Trophoblast cell (in vitro differentiated cells and primary cell): ENCODE data around the gene ANKRD55.

ENCODE experiments used
- DNase-seq, 2 donors: peaks; one replicate each; pipeline ENCODE4 v3.0.0-alpha.2; 2016
- H2AFZ ChIP-seq: 2 replicates; pipeline ENCODE4 v1.6.1; 2013; ENCODE audit warnings: low read length, moderate library complexity, mild to moderate bottlenecking; ENCODE audit not compliant: insufficient read depth, poor library complexity
- H2AK5ac ChIP-seq: 2 replicates; pipeline ENCODE4 v1.6.1; 2013; ENCODE audit warnings: mild to moderate bottlenecking, low read length
- H2BK120ac ChIP-seq: 2 replicates; pipeline ENCODE4 v1.6.1; 2013; ENCODE audit warnings: low read length, mild to moderate bottlenecking, moderate library complexity; ENCODE audit not compliant: insufficient read depth, poor library complexity
- H2BK12ac ChIP-seq: 2 replicates; pipeline ENCODE4 v1.6.1; 2013; ENCODE audit warnings: mild to moderate bottlenecking, low read length, moderate library complexity
- H2BK5ac ChIP-seq: 2 replicates; pipeline ENCODE4 v1.6.1; 2013; ENCODE audit warnings: low read length, low read depth, moderate library complexity, mild to moderate bottlenecking; ENCODE audit not compliant: poor library complexity
- H3K14ac ChIP-seq: 2 replicates; pipeline ENCODE4 v1.6.1; 2013; ENCODE audit warnings: mild to moderate bottlenecking, low read length
- H3K18ac ChIP-seq: 2 replicates; pipeline ENCODE4 v1.6.1; 2013; ENCODE audit warnings: mild to moderate bottlenecking, low read length
- H3K23ac ChIP-seq: 2 replicates; pipeline ENCODE4 v1.6.1; 2013; ENCODE audit warnings: low read length
- H3K27ac ChIP-seq: 2 replicates; pipeline ENCODE4 v1.5.1; 2013; ENCODE audit warnings: low read depth, mild to moderate bottlenecking, inconsistent platforms, low read length, moderate library complexity
- H3K27me3 ChIP-seq: 2 replicates; pipeline ENCODE4 v1.6.1; 2013; ENCODE audit warnings: inconsistent platforms, mild to moderate bottlenecking, low read length, moderate library complexity; ENCODE audit not compliant: insufficient read depth
- H3K36me3 ChIP-seq, 2 experiments: 1 replicate in 1 of 2; 2 replicates in 1 of 2; pipeline ENCODE4 v1.6.1; 2013; ENCODE audit warnings: low read length in 2 of 2, mild to moderate bottlenecking in 2 of 2, moderate library complexity in 1 of 2; ENCODE audit not compliant: insufficient read depth in 2 of 2, control insufficient read depth in 1 of 2
- H3K4ac ChIP-seq: 2 replicates; pipeline ENCODE4 v1.6.1; 2013; ENCODE audit warnings: low read depth, mild to moderate bottlenecking, low read length, moderate library complexity
- H3K4me1 ChIP-seq, 2 experiments: 1 replicate in 1 of 2; 2 replicates in 1 of 2; pipeline ENCODE4 v1.6.1; 2013; ENCODE audit warnings: low read length in 2 of 2, mild to moderate bottlenecking in 2 of 2, moderate library complexity in 1 of 2; ENCODE audit not compliant: insufficient read depth in 2 of 2, control insufficient read depth in 1 of 2
- H3K4me2 ChIP-seq: 2 replicates; pipeline ENCODE4 v1.6.1; 2013; ENCODE audit warnings: inconsistent platforms, mild to moderate bottlenecking, low read length, moderate library complexity
- H3K4me3 ChIP-seq: 2 replicates; pipeline ENCODE4 v1.5.1; 2013; ENCODE audit warnings: mild to moderate bottlenecking, low read depth, low read length, inconsistent platforms
- H3K79me1 ChIP-seq: one replicate; pipeline ENCODE4 v1.6.1; 2013; ENCODE audit warnings: low read length
- H3K79me2 ChIP-seq: 2 replicates; pipeline ENCODE4 v1.6.1; 2013; ENCODE audit warnings: low read length, mild to moderate bottlenecking; ENCODE audit not compliant: control insufficient read depth, insufficient read depth, poor library complexity
- H3K9ac ChIP-seq: 2 replicates; pipeline ENCODE4 v1.6.1; 2013; ENCODE audit warnings: mild to moderate bottlenecking, low read length
- H3K9me3 ChIP-seq: 2 replicates; pipeline ENCODE4 v1.6.1; 2013; ENCODE audit warnings: low read depth, mild to moderate bottlenecking, control low read depth, inconsistent platforms, low read length; ENCODE audit not compliant: insufficient read depth
- H4K12ac ChIP-seq: 2 replicates; pipeline ENCODE4 v1.6.1; 2013; ENCODE audit warnings: low read depth, mild to moderate bottlenecking, low read length, moderate library complexity
- H4K8ac ChIP-seq: 2 replicates; pipeline ENCODE4 v1.6.1; 2013; ENCODE audit warnings: low read depth, mild to moderate bottlenecking, low read length, moderate library complexity
- H4K91ac ChIP-seq: one replicate; pipeline ENCODE4 v1.6.1; 2013; ENCODE audit warnings: low read depth, mild to moderate bottlenecking, low read length, moderate library complexity
- WGBS: extraction: QIAGEN DNeasy Blood & Tissue Kit; methylation state at CpG from one replicate; pipeline ENCODE4 v1.1.7; 2013; ENCODE audit warnings: missing lambda C conversion rate; ENCODE audit not compliant: insufficient read length, insufficient coverage; ENCODE audit errors: extremely low coverage; 5-methylcytosine and 5-hydroxymethylcytosine counted together

ANKRD55 gene

DNA sequence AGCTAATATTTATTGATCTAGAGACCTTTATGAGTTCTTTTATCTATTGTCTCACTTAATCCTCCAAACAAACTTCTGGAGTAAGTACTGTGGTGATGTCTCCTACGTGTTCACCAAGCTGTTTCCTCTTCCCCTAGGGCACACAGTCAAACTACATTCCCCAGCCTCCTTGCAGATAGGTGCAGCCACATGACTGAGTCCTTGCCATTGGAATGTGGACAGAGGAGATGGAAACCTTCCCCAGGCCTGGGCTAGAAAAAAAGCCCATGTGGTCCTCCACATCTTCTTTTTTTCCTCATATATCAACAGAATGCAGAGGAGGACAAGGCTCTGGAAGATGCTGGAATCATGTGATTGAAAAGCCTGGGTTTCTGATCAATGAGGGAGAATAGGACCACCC lies 88.0 kb downstream of the ANKRD55 start:
- Histone ChIP-seq H2AFZ (no peak overlapping the region), H3K9ac (no peak overlapping the region), H3K4me2 (no peak overlapping the region), H3K14ac (no peak overlapping the region), H3K27ac (peak overlapping the region; percentile 38), H3K4me1 (peaks cover 0 to 2% of the 10 kb centered on the region in 2 experiments), H4K12ac (no peak overlapping the region), H4K8ac (no peak overlapping the region), H3K4ac (no peak overlapping the region), H3K9me3 (no peaks in the 10 kb centered on the region), H2BK12ac (no peak overlapping the region), H4K91ac (no peak overlapping the region), H2BK5ac (no peak overlapping the region), H3K27me3 (no peaks in the 10 kb centered on the region), H3K4me3 (no peak overlapping the region), H2BK120ac (no peak overlapping the region), H3K79me2 (no peaks in the 10 kb centered on the region), H3K23ac (no peak overlapping the region), H2AK5ac (no peak overlapping the region), H3K79me1 (peaks cover 1% of the 10 kb centered on the region), H3K18ac (no peak overlapping the region), H3K36me3 (no peaks in the 10 kb centered on the region)
- peak; percentile 78 to 90 for DNase-seq
- WGBS: no CpG with 5 or more reads among the region's 1 CpG

DNA sequence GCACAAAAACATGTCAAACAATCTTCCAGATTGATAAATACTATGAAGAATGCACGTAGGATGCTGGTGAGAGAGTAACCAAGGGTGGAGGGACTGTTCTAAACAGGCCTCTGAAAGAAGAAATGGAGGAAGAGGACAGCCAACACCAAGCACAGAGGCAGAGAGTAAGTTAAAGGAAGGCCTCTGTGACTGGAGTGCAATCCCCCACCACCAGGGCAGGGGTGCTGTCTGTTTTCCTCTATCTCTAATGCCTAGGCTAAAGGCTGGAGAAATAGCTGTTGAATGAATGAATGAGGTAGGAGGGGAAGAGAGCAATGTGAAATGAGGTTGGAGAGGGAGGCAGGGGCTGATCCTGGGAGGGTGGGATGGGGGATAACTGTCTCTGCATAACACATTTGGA lies 88.9 kb downstream of the ANKRD55 start:
- H4K12ac ChIP-seq: no peak overlapping the region
- H3K9me3 ChIP-seq: no peaks in the 10 kb centered on the region
- H3K23ac ChIP-seq: no peak overlapping the region
- no peak overlapping the region for H3K18ac ChIP-seq
- no peak overlapping the region for H2BK120ac ChIP-seq
- peak in 1 of 2 donors; percentile 29 for DNase-seq
- H3K79me1 ChIP-seq: peaks cover 1% of the 10 kb centered on the region
- no peak overlapping the region for H3K4ac ChIP-seq
- no peak overlapping the region for H3K14ac ChIP-seq
- H2BK5ac ChIP-seq: no peak overlapping the region
- H3K9ac ChIP-seq: no peak overlapping the region
- H3K36me3 ChIP-seq: no peaks in the 10 kb centered on the region
- no peak overlapping the region for H2AK5ac ChIP-seq
- H2AFZ ChIP-seq: no peak overlapping the region
- H3K4me1 ChIP-seq: peaks cover 0 to 2% of the 10 kb centered on the region in 2 experiments
- peak overlapping the region; percentile 1 for H4K91ac ChIP-seq
- no CpG with 5 or more reads among the region's 1 CpG for WGBS
- H4K8ac ChIP-seq: no peak overlapping the region
- H3K79me2 ChIP-seq: no peaks in the 10 kb centered on the region
- H3K27ac ChIP-seq: no peak overlapping the region
- no peak overlapping the region for H3K4me2 ChIP-seq
- H3K4me3 ChIP-seq: no peak overlapping the region
- no peak overlapping the region for H2BK12ac ChIP-seq
- H3K27me3 ChIP-seq: no peaks in the 10 kb centered on the region

DNA sequence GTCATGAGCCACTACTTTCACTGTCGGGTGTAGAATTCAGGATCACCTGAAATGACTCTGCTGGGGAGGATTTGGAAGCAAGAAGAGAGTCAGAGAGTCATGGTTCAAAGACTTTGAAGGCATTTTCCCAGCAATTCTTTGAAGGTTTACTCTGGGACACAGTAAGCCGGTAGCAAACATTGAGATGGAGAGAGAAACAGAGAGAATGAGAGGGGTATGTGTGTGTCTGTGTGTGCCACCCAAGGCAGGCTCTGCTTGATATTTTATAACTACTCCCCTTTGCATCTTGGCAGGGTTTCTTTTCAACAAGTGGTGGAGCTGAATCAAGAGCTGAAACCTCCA lies 89.8 kb downstream of the ANKRD55 start:
- Histone ChIP-seq H3K14ac (no peak overlapping the region), H4K8ac (no peak overlapping the region), H3K79me1 (peaks cover 1% of the 10 kb centered on the region), H3K4me1 (peaks cover 0 to 2% of the 10 kb centered on the region in 2 experiments), H2BK12ac (no peak overlapping the region), H3K9ac (no peak overlapping the region), H2AFZ (no peak overlapping the region), H3K4me2 (no peak overlapping the region), H4K12ac (no peak overlapping the region), H3K36me3 (no peaks in the 10 kb centered on the region), H3K18ac (no peak overlapping the region), H3K4me3 (no peak overlapping the region), H3K79me2 (no peaks in the 10 kb centered on the region), H2BK5ac (no peak overlapping the region), H3K4ac (no peak overlapping the region), H3K23ac (no peak overlapping the region), H3K9me3 (no peaks in the 10 kb centered on the region), H3K27ac (no peak overlapping the region), H4K91ac (no peak overlapping the region), H2BK120ac (no peak overlapping the region), H3K27me3 (no peaks in the 10 kb centered on the region), H2AK5ac (no peak overlapping the region)
- WGBS: no CpG with 5 or more reads among the region's 2 CpGs
- DNase-seq: no peak

DNA sequence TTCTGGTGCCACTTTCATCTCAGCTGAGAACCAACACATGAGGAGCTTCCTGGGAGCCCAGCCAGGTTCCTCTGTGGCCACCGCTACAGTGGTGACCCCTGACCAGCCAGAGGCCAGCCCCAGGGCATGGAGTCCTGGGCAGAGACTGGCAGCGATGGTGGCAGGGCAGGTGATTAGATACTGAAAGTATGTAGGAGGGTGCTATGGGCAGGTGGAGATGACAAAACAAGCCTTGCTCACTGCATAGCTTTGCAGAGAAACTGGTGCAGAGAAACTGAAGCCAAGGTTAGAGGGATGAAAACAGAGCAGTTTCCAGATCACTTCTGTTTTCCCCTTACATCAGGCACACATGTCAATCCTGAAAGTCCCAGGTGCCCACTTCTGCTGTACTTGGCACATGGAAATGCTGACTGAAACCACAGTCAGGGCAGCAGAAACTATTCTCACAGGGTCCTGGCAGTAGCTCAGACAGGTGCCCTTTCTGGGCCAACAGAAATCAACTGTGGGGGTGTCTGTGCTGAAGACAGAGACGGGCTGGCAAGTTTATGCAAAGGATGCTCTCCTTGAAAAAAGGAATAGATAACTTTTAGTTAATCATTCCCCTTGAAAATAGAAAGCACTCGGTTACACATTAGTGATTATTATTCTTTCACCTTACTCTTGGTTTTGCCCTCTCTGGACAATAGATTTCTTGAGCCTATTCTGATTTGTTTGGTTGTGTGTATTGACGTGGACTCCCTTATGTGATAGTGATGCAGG lies 90.3 kb downstream of the ANKRD55 start:
- H2AFZ ChIP-seq: no peak overlapping the region
- no peak overlapping the region for H2BK5ac ChIP-seq
- peaks cover 0 to under 1% of the 10 kb centered on the region in 2 experiments for H3K4me1 ChIP-seq
- peak overlapping the region; percentile 25 for H4K91ac ChIP-seq
- H3K23ac ChIP-seq: no peak overlapping the region
- no peak overlapping the region for H2AK5ac ChIP-seq
- H3K27me3 ChIP-seq: no peaks in the 10 kb centered on the region
- H4K8ac ChIP-seq: no peak overlapping the region
- no CpG with 5 or more reads among the region's 5 CpGs for WGBS
- H3K36me3 ChIP-seq: no peaks in the 10 kb centered on the region
- peaks cover 1% of the 10 kb centered on the region for H3K79me1 ChIP-seq
- no peak overlapping the region for H3K4ac ChIP-seq
- DNase-seq: peak; percentile 33 to 73
- no peaks in the 10 kb centered on the region for H3K9me3 ChIP-seq
- no peak overlapping the region for H3K9ac ChIP-seq
- H2BK120ac ChIP-seq: no peak overlapping the region
- no peak overlapping the region for H4K12ac ChIP-seq
- no peaks in the 10 kb centered on the region for H3K79me2 ChIP-seq
- H3K14ac ChIP-seq: peak overlapping the region; percentile 15
- no peak overlapping the region for H3K18ac ChIP-seq
- peak overlapping the region; percentile 82 for H2BK12ac ChIP-seq
- H3K27ac ChIP-seq: no peak overlapping the region
- H3K4me2 ChIP-seq: no peak overlapping the region
- no peak overlapping the region for H3K4me3 ChIP-seq
